Body of pancreas (tissue), 4 donors: ENCODE data around the gene SRRM4.

Experiments used
- CTCF ChIP-seq, 7 experiments: fragments of 450-650 bp in 4 of 7; fragments of 200-600 bp in 3 of 7; sonication (generic) in 3 of 7; IDR thresholded peaks; one replicate each; pipeline ENCODE4 v1.5.1; 2016 to 2019; ENCODE audit warnings: antibody characterized with exemption in 7 of 7
- POLR2A ChIP-seq, 3 donors: fragments of 450-650 bp; IDR thresholded peaks; one replicate each; pipeline ENCODE4 v1.6.1; 2016; ENCODE audit warnings: antibody characterized with exemption in 3 of 3, mild to moderate bottlenecking in 2 of 3

DNA sequence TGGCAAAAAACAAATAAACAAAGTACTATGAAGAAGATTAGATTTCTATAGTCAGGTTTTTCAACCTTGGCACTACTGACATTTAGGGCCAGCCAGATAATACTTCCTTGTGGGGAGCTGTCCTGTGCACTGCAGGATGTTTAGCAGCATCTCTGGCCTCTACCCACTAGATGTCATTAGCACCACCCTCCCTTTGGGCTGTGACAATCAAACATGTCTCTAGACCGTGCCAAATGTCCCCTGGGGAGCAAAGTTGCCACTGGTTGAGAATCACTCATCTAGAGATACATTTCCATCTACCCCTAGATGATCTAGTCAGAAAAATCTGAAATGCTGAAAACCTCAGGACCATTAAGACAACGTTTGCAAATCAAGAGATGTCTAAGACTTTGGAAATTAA is 29.9 kb downstream of the SRRM4 start:
- TF ChIP-seq CTCF (IDR thresholded peaks at IDR 0.05) (no peak), POLR2A (IDR thresholded peaks at IDR 0.05) (no peak)
